ENCODE measurements around the gene P4HA2.
A peak's percentile ranks its signal among the peaks of the same experiment; 100 is the strongest.

The P4HA2 gene

GRCh38 chr5:132227485-132228240, at the start of gene P4HA2:
TSS of gene P4HA2 (minus strand) at chr5:132227853. CDS start at chr5:132218626, 9,227 bp downstream.
- DNase-seq, result peak; percentile 34

GRCh38 chr5:132277256-132277655, 49.6 kb upstream of the P4HA2 start:
- DNase-seq, result no peak

GRCh38 chr5:132275367-132276220, 47.9 kb upstream of the P4HA2 start:
- no peak for DNase-seq

- no peak for DNase-seq
Observed at GRCh38 chr5:132274050-132274792, 46.6 kb upstream of the P4HA2 start.

- DNase-seq, result no peak
Observed at GRCh38 chr5:132273631-132274030, 46.0 kb upstream of the P4HA2 start.

GRCh38 chr5:132272311-132273210, 44.9 kb upstream of the P4HA2 start:
- no peak for DNase-seq

GRCh38 chr5:132271251-132272246, 43.9 kb upstream of the P4HA2 start:
- no peak for DNase-seq

- no peak for DNase-seq
Observed at GRCh38 chr5:132270706-132271105, 43.1 kb upstream of the P4HA2 start.

- no peak for DNase-seq
Observed at GRCh38 chr5:132270335-132270665, 42.6 kb upstream of the P4HA2 start.

- no peak for DNase-seq
Observed at GRCh38 chr5:132269635-132270334, 42.1 kb upstream of the P4HA2 start.

- DNase-seq, result no peak
Observed at GRCh38 chr5:132268769-132269551, 41.3 kb upstream of the P4HA2 start.

GRCh38 chr5:132267931-132268768, 40.5 kb upstream of the P4HA2 start:
- DNase-seq, result no peak

GRCh38 chr5:132267166-132267739, 39.6 kb upstream of the P4HA2 start:
- no peak for DNase-seq

- no peak for DNase-seq
Observed at GRCh38 chr5:132266836-132267160, 39.1 kb upstream of the P4HA2 start.

GRCh38 chr5:132266031-132266835, 38.6 kb upstream of the P4HA2 start:
- DNase-seq, result no peak

- no peak for DNase-seq
Observed at GRCh38 chr5:132265336-132266030, 37.8 kb upstream of the P4HA2 start.
